ENCODE data around the gene RGS19.

The RGS19 gene

DNA sequence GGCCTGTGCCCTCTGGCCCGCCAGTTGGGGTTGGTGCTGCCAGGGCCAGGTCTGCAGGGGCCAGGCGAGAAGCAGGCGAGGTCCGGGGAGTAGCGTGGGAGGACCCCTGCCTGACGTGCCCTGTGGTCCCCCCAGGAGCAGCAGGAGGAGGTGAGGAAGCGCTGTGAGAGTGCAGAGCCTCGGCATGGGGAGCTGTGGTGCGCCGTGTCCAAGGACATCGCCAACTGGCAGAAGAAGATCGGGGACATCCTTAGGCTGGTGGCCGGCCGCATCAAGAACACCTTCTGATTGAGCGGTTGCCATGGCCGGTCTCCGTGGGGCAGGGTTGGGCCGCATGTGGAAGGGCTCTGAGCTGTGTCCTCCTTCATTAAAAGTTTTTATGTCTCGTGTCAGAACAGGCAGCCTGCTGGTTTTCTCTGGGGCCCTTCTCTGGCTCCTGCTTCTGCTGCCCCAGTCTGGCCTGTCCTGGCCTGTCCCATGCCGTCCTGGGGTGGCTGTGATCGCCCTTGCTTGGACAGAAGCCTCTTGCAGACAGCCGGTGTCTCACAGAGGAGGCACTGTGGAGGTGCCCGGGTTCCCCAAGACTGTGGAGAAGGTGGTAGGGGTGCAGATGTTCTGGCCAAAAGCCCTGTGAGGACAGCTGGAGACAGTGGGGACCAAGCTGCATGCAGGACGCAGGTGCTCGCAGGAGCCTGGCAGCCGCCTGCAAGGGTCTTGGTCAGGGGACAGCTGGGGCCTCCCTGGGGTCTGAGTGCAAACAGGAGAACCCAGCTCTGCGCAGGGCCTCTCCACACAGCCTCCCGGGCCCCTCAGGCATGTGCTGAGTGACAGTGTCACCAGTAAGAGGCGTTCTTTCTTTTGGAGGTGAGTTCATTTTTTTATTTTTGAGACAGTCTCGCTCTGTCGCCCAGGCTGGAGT lies 46.4 kb downstream of the RGS19 start:
- DNase-seq, result no peak

DNA sequence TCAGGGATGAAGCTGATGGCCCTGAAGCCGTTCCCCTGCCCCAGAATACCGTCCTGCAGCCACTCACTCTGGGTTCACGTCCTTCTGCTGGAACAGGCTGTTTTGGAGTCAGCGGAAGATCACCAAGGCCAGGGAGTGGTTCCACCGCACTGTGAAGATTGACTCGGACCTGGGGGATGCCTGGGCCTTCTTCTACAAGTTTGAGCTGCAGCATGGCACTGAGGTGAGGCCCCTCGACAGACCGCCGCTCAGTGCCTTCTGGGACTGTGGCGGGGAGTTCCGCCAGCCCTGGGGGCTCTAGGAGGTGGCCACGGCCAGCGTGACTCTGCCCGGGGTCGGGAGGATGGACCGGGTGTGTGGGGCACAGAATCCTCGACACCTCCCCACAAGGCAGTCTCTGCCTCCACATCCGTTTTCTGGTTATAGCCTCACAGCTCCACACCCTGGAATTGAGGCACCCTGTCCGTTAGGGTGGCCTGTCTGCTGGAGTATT lies 47.5 kb downstream of the RGS19 start:
- DNase-seq, result no peak

DNA sequence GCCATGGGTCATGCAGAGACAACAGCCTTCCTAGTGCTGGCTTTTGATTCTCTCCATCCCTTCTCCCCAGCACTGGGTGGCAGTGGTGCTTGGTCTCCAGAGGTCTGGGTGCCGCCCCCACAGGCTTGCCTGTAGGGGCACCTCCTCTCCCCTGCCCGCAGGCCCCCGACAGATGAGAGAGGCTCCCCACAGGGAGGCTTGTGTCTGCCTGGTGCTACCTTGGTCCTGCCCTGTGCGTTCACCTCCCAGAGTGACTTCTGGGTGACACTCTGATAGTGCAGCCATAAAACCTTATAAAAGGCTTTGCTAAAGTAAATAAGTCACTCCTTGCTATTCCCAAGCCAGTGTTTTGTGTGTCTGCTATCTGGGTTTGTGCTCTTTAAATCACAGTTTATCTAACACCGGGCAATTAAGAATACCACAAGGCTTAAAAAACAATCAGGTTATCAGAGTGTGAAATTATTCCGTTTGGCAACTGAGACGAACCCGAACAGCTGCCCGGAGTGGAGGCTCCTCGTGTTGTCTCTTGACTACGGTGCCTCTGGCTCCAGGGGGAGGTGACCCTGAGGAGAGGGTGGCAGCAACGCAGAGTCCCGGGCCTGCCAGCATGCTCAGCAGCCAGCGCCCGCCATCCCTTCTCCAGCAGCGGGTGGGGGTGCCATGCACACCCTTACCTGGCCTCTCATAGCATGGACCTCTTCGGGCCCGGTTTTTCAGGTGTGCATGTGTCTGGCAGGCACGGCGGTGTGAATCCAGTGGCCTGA lies 48.8 kb downstream of the RGS19 start:
- DNase-seq, result no peak

DNA sequence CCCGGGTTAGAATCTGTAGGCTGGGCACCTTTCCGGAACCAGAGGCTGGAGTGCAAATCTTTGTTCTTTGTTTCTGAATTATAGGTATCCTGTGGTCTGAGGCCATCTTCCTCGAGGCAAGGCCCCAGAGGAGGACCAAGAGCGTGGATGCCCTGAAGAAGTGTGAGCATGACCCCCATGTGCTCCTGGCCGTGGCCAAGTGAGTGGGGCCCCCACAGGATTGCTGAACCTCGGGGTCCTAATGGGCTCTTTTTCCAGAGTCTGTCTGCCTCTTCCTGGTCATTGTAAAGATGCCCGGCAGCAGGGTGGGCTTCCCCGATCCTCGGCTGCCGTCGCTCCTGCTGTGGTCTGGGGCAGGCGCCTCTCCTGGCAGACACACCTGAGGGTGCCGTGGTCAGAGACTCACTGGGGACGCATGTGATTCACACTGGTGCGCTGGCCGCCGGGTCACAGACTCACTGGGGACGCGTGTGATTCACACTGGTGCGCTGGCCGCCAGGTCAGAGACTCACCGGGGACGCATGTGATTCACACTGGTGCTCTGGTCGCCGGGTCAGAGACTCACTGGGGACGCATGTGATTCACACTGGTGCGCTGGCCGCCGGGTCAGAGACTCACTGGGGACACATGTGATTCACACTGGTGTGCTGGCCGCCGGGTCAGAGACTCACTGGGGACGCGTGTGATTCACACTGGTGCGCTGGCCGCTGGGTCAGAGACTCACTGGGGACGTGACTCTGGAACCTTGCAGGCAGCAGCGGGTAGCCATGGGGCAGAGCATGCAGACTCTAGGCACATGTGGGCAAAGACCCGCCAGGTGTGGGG lies 49.8 kb downstream of the RGS19 start:
- DNase-seq, result no peak

DNA sequence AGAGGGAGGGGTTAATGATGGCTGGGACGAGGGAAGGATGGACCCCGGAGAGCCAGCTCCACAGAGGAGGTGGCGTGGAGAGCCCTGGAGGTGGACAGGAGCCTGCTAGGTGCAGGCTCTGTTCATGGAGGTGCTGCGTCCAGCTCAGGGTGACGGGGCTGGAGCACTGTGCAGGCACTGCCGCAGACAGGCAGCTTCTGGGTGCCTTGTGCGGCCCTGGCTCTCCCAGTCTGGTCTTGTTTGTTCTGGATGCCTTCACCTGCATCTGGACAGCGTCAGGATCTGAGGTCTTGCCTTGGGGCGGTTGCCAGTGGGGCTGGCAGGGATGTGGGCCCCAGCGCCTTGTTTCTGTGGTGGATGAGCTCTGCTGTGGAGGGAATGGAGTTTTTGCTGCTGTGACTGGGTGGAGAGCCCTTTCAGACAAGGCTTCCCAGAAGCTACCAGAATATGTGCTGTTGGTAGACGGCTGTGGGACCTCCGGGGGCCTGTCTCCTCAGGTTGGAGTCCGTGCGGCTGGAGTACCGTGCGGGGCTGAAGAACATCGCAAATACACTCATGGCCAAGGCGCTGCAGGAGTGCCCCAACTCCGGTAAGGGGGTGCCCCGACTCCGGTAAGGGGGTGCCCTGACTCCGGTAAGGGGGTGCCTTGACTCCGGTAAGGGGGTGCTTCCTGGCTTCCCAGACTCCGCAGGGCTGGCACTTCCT lies 51.2 kb downstream of the RGS19 start:
- DNase-seq, result no peak

DNA sequence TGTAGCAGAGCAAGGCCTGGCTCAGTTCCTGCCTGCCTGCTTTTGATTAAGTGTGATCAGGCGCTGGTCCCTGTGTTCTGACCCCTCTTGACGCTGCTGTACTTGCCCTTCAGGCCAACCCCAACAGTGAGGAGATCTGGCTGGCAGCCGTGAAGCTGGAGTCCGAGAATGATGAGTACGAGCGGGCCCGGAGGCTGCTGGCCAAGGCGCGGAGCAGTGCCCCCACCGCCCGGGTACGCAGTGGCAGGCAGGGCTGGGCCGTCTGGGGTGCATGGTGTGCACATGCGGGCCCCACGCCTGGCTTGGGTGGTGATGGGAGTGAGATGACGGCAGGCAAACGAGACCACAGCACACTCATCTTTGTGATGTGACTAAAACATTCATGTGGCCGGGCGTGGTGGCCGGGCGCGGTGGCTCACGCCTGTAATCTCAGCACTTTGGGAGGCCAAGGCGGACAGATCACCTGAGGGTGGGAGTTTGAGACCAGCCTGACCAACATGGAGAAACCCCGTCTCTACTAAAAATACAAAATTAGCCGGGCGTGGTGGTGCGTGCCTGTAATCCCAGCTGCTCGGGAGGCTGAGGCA lies 53.4 kb downstream of the RGS19 start:
- DNase-seq, result no peak

DNA sequence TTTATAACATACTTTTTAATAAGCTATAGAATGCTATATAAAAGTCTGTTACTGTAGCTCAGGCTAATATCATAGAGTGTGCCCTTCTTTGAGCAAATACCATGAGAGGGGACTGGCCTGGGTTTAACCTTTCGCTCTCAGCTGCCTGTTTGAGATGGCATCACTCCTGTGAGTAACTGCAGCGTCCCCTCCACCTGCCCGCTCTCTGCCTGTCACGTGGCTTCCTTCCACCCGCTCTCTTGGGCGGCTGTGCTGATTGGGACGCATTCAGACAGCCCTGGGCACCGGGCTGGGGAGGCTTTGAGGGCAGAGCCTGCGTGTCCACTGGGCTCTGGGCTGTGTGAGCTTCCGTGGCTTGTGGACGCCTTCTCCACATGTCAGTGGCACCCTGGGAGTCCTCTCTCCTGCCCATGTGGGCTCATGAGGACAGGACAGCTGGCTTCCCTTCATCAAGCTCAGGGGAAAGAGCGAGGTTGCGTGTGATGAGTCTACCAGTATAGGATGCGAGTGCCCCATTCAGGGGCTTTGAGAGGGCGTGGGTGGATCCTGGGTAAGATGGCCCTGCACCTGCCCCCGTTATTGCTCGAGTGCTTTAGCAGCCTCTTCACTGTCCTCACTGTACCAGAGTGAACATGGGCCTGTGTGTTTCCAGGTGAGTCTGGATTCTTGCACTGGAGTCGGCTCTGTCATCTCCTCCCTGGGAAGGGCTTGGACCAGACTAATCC lies 54.1 kb downstream of the RGS19 start:
- DNase-seq, result no peak

DNA sequence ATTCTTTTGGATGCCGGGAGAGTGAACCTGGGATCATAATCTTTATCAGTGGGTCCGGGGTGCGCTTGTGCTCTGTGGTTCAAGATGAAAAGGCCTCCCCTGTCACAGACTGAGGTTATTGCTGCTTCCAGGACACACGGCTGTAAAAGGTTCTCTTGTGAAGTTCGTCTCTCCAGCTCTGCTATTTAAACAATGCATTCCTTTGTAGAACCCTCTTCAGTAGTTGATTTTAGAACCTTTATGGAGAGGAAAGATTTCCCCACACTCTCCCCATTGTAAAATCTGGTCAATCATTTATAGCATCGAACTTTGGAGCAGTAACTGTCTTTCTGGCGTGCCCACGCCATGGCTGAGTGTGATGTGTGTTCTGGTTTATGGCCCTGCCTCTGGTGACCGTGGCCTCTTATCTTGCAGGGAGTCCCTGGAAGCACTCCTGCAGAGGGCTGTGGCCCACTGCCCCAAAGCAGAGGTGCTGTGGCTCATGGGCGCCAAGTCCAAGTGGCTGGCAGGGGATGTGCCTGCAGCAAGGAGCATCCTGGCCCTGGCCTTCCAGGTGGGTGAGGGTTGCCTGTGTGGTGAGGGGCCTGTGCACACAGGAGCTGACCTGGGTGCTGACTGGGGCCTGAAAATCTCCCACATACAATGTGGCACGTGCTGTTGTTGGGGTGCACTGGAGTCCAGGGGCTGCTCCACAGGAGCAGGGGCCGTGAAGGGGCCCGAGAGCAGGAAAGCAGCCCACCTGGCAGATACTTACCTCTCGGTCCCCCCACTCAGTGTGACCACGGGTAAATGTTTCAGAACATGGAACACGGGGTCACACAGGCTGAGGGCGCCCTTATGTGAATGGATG lies 55.0 kb downstream of the RGS19 start:
- DNase-seq, result no peak

DNA sequence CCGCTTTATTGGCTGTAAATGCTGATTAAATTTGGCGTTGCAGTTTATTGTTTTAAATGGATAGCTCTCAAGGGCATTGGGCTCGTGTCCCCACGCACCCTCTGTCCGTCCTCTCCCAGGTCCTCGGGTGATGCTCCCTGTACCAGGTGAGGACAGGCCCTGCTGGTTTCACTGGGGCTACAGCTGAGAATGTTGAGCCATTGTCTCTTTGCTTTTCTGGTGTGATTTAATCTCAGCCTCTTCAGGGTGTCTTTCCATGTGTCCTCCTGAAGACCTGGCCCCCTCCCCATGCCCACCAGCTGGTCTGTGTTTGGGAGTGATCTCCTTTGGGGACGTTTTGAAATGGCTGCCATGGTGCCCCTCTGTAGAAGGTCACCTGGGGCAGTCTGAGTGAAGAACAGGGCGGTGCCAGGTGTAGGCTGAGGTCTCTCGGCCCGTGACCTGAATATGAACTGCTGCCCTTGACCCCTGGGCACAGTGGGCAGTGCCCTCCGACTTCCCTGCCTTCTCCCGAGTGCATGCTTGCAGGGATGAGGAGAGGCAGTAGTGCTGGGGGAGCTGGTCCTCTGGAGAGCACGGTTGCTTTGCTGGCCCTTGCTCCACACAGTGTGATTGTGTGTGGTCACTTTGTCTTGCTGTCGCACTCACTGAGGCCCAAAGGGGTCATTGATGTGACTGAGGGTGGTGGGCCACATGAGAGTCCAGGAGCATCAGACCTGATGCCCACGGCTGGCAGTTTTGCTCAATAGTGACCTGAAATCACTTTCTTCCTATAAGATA lies 55.8 kb downstream of the RGS19 start:
- DNase-seq, result no peak
